GM12878 (cell line): Measurements from ENCODE around the gene RAMACL. TPM values are rescaled to one million over a fixed set of nuclear protein-coding genes. Genes with fewer than 3 reads are reported as not detected.

ENCODE experiments used
- ATAC-seq: fragments of 200-7000 bp; cut with Tn5 transposase; 3 replicates; pipeline ENCODE4 v1.9.1; 2020; ENCODE audit warnings: mild to moderate bottlenecking, moderate library complexity
- BruUV-seq: library from RNA; stranded (reverse); fragments of 400-500 nt; replicated peaks from 2 replicates; lab custom pipeline; 2021; lab: Mats Ljungman, UMichigan
- CTCF ChIA-PET: fragments of 300-600 bp; sonication (Branson Sonifier 250); formaldehyde crosslinking; extraction: SDS; loops from one replicate; lab custom pipeline; 2021; ENCODE audit warnings: inconsistent platforms; lab: Yijun Ruan, JAX
- POLR2A ChIA-PET: fragments of 350-600 bp; formaldehyde crosslinking; extraction: SDS; loops from one replicate; lab custom pipeline; 2021; ENCODE audit warnings: inconsistent platforms; lab: Charles Lee
- RAD21 ChIA-PET: fragments of 300-600 bp; sonication (Branson Sonifier 250); formaldehyde crosslinking; loops from one replicate; lab custom pipeline; 2023; ENCODE audit warnings: antibody characterized with exemption; ENCODE audit not compliant: unreplicated experiment; lab: Charles Lee
- SMC1A ChIA-PET: fragments of 300-600 bp; sonication (Branson Sonifier 250); formaldehyde crosslinking; loops from one replicate; lab custom pipeline; 2023; ENCODE audit not compliant: unreplicated experiment, uncharacterized antibody; lab: Charles Lee
- DNase-seq: peaks from one replicate; pipeline ENCODE4 v3.0.0-alpha.2; 2011; ENCODE audit warnings: low read depth, low spot score
- FAIRE-seq: peaks from 3 replicates; lab custom pipeline; 2011; peaks lifted over from hg19 to GRCh38; lab: Jason Lieb, UNC
- H2AFZ ChIP-seq: 2 replicates; pipeline ENCODE4 v1.6.0; 2011; ENCODE audit warnings: low read depth, low read length, control low read depth; ENCODE audit not compliant: control insufficient read depth
- H3K27ac ChIP-seq: 2 replicates; pipeline ENCODE4 v1.5.1; 2011; ENCODE audit warnings: control low read depth; ENCODE audit not compliant: control insufficient read depth, insufficient read depth
- H3K27me3 ChIP-seq, 2 experiments: replicated peaks in 1 of 2; 2 replicates each; pipeline versions ENCODE4 v1.6.0 to v1.6.1; 2011; ENCODE audit warnings: low read length in 1 of 2; ENCODE audit not compliant: control insufficient read depth in 2 of 2, insufficient read depth in 2 of 2
- H3K36me3 ChIP-seq, 2 experiments: 2 replicates each; pipeline ENCODE4 v1.5.1; 2011; ENCODE audit warnings: low read length in 1 of 2; ENCODE audit not compliant: control insufficient read depth in 2 of 2, insufficient read depth in 2 of 2
- H3K4me1 ChIP-seq: 2 replicates; pipeline ENCODE4 v1.6.1; 2011; ENCODE audit warnings: mild to moderate bottlenecking, low read length, moderate library complexity, mixed read lengths; ENCODE audit not compliant: control insufficient read depth, insufficient read depth
- H3K4me2 ChIP-seq: 2 replicates; pipeline ENCODE4 v1.6.0; 2011; ENCODE audit warnings: control low read depth; ENCODE audit not compliant: control insufficient read depth, insufficient read depth
- H3K4me3 ChIP-seq: fragments of 200-600 bp; sonication (generic); 2 replicates; pipeline ENCODE4 v1.5.1; 2016
- H3K79me2 ChIP-seq: 2 replicates; pipeline ENCODE4 v1.6.0; 2011; ENCODE audit warnings: low read length; ENCODE audit not compliant: control insufficient read depth, insufficient read depth
- H3K9ac ChIP-seq: 2 replicates; pipeline ENCODE4 v1.8.0; 2011; ENCODE audit warnings: low read length, control low read depth, mixed read lengths; ENCODE audit not compliant: control insufficient read depth, insufficient read depth
- H3K9me3 ChIP-seq: replicated peaks from 3 replicates; pipeline ENCODE4 v1.5.1; 2011; ENCODE audit warnings: mild to moderate bottlenecking, low read length; ENCODE audit not compliant: control insufficient read depth, insufficient read depth
- H4K20me1 ChIP-seq: 2 replicates; pipeline ENCODE4 v1.6.0; 2011; ENCODE audit not compliant: control insufficient read depth, insufficient read depth
- BCL3 ChIP-seq: IDR thresholded peaks from 2 replicates; pipeline ENCODE4 v1.6.1; 2011; ENCODE audit warnings: borderline replicate concordance, low read depth, mild to moderate bottlenecking, moderate library complexity, low read length; ENCODE audit not compliant: insufficient read depth, poor library complexity, severe bottlenecking
- MTA2 ChIP-seq: fragments of 450-650 bp; IDR thresholded peaks from 2 replicates; pipeline ENCODE4 v1.6.1; 2016; ENCODE audit warnings: low read depth, mild to moderate bottlenecking, moderate library complexity
- PAX5 ChIP-seq: IDR thresholded peaks from 2 replicates; pipeline ENCODE4 v1.6.1; 2011; ENCODE audit warnings: low read depth, low read length, borderline replicate concordance
- POU2F2 ChIP-seq: IDR thresholded peaks from 3 replicates; pipeline ENCODE4 v1.6.1; 2011; ENCODE audit warnings: low read depth, mild to moderate bottlenecking, low read length, borderline replicate concordance
- SREBF2 ChIP-seq: IDR thresholded peaks from 2 replicates; pipeline ENCODE4 v1.6.1; 2012; ENCODE audit warnings: mild to moderate bottlenecking, low read length
- ZNF622 ChIP-seq: fragments of 450-650 bp; IDR thresholded peaks from 2 replicates; pipeline ENCODE4 v1.6.1; 2017; ENCODE audit warnings: mild to moderate bottlenecking, inconsistent platforms
- WGBS: methylation state at CpG from one replicate; pipeline ENCODE4 v1.1.6; 2016; ENCODE audit warnings: low lambda C conversion rate; ENCODE audit not compliant: insufficient replicate concordance, insufficient coverage; ENCODE audit errors: missing lambda C conversion rate; 5-methylcytosine and 5-hydroxymethylcytosine counted together
- in situ Hi-C: fragments of 300-500 bp; cut with MboI; formaldehyde crosslinking; loops from 9 replicates; pipeline ENCODE4 v1.14.3; 2018; ENCODE audit warnings: mixed read lengths
- intact Hi-C: fragments of 100-400 bp; cut with micrococcal nuclease; formaldehyde crosslinking; loops from one replicate; pipeline ENCODE4 v1.14.2; 2022; ENCODE audit not compliant: unreplicated experiment
- polyA plus RNA-seq, 11 experiments: library from polyadenylated mRNA; depleted of rRNA in 4 of 11; unstranded in 6 of 11; stranded (reverse) in 5 of 11; fragments of >200 nt; fragmentation: Nextera tagmentation in 4 of 11; fragmentation: Illumina TruSeq in 1 of 11; extraction: Ambion mirVana in 4 of 11; extraction: Trizol in 1 of 11; gene quantifications; 1 replicate in 1 of 11; 2 replicates in 10 of 11; pipeline versions ENCODE4 v1.2.1 to v1.2.3, GENCODE V29; 2011 to 2016; ENCODE audit warnings: inconsistent platforms in 2 of 11, missing spikeins in 2 of 11, low read depth in 1 of 11
- total RNA-seq, 4 experiments: library from RNA; depleted of rRNA in 3 of 4; stranded (reverse); fragments of >200 nt in 3 of 4; fragmentation: Illumina TruSeq in 1 of 4; extraction: Trizol in 1 of 4; gene quantifications; 2 replicates each; pipeline versions ENCODE4 v1.2.1 to v1.2.3, GENCODE V29; 2013 to 2021

The RAMACL gene
- total and polyA plus RNA-seq, 10 of the 15 experiments (the other 5 are each of a cell fraction or from before 2014, with no cell fraction given) = 0.09 to 1.3 (median 0.31) TPM; not detected in 1

- RAD21 ChIA-PET = interaction anchor here (1.8 kb wide), 1 partner anchor 38 kb away, joined by 8 read pairs; the partner anchor contains the start of gene RPS6KA2
- Histone ChIP-seq H3K9ac (peak overlapping the region; percentile 4; the same call in 1 of the 2 replicates), H2AFZ (peak overlapping the region; percentile 12; the same call in 1 of the 2 replicates), H3K9me3 (no peaks in the 10 kb centered on the region), H3K4me1 (peaks cover 32% of the 10 kb centered on the region), H3K27ac (peak overlapping the region; percentile 73), H3K36me3 (no peaks in the 10 kb centered on the region), H3K4me2 (peak overlapping the region; percentile 84), H4K20me1 (no peaks in the 10 kb centered on the region), H3K27me3 (no peaks in the 10 kb centered on the region), H3K4me3 (peak overlapping the region; percentile 57; the same call in 1 of the 2 replicates), H3K79me2 (no peaks in the 10 kb centered on the region)
- intact Hi-C loops (loop anchor here (2.0 kb wide), 1 partner anchor 37 kb away; the partner anchor contains the start of gene RPS6KA2), in situ Hi-C loops (no loop called here)
- DNase-seq = peak; percentile 42
- 0 out of 3 replicates have a peak, but pooled peaks have one; percentile 34 for TF ChIP-seq POU2F2
- TF ChIP-seq PAX5 = 0 out of 2 replicates have a peak, but pooled peaks have one; percentile 54
- TF ChIP-seq SREBF2 = no peak
- TF ChIP-seq BCL3 = no peak
- TF ChIP-seq ZNF622 = no peak
- 0 out of 2 replicates have a peak, but pooled peaks have one; percentile 23 for TF ChIP-seq MTA2
- no TSS peak for BruUV-seq
- SMC1A ChIA-PET = interaction anchor here (0.7 to 1.2 kb wide), 5 partner anchors 33 to 554 kb away, joined by 3 read pairs; no protein-coding TSS in a partner anchor
- no peak for FAIRE-seq
- POLR2A ChIA-PET = no interaction called here
- 7% methylated on average over 4 of the region's 4 CpGs for WGBS
- peak; percentile 45 for ATAC-seq
- CTCF ChIA-PET = interaction anchor here (1.0 to 1.5 kb wide), 2 partner anchors 14 to 101 kb away, joined by 3 to 10 read pairs; no protein-coding TSS in a partner anchor
Measured at GRCh38 chr6:166589337-166589731, 2.9 kb upstream of the RAMACL start.
